GM19467 (cell line): ENCODE measurements around the gene GRIK2.

Experiments
- ATAC-seq: cut with Tn5 transposase; IDR thresholded peaks from one replicate; pipeline ENCODE4 v1.9.1; 2021; ENCODE audit warnings: mild to moderate bottlenecking, moderate library complexity; ENCODE audit not compliant: unreplicated experiment

GRIK2 gene

GRCh38 chr6:101703311-101703710 lies 309.8 kb downstream of the GRIK2 start:
- ATAC-seq = no peak

- ATAC-seq = no peak
Measured at GRCh38 chr6:101705866-101706265, 312.4 kb downstream of the GRIK2 start.

- no peak for ATAC-seq
Measured at GRCh38 chr6:101706576-101706975, 313.1 kb downstream of the GRIK2 start.

DNA sequence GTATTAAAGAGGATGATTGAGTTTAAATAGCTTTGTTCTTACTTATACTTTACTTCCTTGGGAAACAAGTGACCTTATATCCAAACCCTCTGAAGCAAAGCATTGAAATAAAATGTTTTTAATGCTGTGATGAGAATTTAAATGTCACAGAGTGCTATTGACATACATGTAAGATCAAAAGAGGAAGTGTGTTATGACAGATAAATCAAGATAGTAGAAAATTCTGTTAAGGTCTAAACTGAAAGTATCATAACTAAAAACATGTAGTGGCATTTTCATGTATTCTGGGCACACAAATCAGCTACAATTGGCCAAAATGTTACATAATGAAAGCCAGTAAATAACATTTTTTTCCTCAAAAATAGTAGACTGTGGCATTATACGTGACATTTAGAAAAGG lies 318.0 kb downstream of the GRIK2 start:
- no peak for ATAC-seq

- no peak for ATAC-seq
Measured at GRCh38 chr6:101716387-101716786, 322.9 kb downstream of the GRIK2 start.

DNA sequence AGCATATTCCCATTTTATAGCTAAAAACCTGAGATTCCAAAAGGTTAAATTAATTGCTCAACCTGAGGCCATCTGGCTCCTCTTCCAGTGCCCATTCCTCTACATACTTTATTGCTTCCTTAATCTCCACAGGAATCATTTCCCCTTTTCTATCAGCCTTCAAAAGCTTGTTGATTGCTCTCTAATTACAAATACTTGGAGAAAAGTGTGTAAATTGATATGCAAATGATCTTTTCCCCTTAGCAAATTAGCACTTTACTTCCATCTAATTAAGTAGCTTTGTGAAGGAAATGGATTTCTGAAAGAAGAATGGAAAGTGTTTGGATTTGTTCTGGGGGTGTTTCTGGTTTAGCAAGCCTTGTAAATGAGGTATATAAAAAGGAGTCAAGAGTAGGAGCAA lies 323.3 kb downstream of the GRIK2 start:
- ATAC-seq = no peak

GRCh38 chr6:101719521-101719920 lies 326.0 kb downstream of the GRIK2 start:
- ATAC-seq = no peak

GRCh38 chr6:101722471-101722870 lies 329.0 kb downstream of the GRIK2 start:
- no peak for ATAC-seq

DNA sequence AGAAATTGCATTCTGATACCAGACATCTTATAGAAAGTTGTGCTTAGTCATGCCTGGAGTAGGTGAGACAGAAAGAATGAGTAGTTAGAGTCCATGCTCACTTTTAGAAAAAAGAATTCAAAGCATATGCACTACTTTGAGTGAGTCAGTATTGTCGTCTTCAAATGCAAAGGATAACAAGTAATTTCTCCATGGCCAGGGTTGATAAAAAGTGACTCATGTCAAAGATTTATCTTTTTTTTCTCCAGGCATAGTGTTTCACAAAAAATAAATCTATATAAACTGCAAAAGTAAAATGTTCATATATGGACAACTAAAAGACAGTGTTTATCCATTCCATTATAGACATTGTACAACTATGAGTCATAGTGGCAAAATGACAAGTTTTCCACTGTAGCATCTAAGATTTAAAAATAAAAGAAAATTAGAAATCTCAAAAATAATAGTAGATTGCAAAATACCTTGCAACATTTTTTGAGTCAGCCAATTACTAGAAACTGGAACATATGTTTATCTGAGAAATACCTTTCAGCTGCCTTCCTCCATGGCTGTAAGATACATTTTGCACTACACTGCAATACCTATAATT lies 329.6 kb downstream of the GRIK2 start:
- ATAC-seq = no peak

DNA sequence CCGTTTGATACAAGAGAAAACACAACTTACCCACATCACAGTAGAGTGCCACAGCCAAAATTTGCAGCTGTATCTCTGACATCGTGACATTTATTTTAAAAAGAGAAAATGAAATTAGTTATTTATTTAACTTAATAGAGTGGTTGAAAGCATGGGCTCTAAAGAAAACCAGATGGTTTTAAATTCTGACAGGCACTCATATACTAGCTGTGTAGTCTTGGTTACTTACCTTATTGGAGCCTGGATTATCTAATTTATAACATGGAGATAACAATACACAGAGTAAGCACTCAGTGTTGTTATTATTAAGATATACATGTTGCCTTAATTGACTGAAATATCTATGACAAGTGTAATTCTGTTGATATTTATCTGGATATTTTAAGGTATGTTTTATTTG lies 334.9 kb downstream of the GRIK2 start:
- no peak for ATAC-seq

GRCh38 chr6:101728956-101729355 lies 335.4 kb downstream of the GRIK2 start:
- no peak for ATAC-seq

DNA sequence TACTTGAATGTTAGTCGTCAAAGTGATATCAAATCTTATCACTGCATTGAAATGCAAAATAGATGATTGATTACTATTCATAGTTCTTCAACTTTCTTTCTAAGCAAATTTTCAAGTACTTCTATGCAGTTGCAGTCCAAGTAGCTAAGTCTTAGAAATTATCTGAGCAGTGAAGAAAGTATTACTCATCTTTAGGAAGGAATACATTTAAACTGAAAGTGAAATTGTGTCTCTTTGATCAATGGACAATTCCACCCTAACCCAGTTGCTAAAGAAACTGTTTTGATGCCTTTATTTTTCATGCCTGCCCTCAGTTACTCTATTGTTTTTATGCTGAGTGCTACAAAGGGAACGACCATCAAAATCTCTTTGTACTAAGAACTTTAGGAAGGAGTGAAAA lies 337.4 kb downstream of the GRIK2 start:
- ATAC-seq = no peak

- ATAC-seq = no peak
Measured at GRCh38 chr6:101733899-101734298, 340.4 kb downstream of the GRIK2 start.

DNA sequence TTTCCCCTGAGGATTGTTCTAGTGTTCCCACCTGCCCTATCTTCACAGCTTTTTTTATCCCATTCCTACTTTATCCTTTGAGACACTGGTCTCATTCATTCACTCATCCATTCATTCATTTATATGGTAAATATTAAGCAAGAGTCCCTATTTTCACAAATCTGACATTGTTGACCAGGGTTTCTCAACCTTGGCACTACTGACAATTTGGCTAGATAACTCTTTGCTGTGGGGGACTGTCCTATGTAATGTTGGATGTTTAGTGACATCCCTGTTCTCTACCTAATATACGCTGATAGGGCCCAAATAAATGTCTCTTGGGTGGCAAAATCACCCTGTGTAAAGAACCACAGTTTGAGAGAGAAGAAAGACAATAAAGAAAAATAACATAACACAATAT lies 345.0 kb downstream of the GRIK2 start:
- ATAC-seq = no peak

DNA sequence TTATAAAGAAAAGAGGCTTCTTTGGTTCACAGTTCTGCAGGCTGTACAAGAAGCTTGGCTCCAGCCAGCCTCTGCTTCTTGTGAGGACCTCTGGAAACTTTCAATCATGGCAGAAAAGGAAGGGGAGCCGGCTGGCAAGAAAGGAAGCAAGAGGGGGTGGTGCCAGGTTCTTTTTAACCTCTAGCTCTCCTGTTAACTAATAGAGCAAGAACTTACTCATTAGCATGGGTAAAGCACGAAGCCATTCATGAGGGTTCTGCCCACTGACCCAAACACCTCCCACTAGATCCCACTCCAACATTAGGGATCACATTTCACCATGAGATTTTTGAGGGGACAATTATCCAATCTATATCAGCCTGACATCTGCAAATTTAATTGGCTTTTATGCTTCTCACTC lies 347.1 kb downstream of the GRIK2 start:
- no peak for ATAC-seq

DNA sequence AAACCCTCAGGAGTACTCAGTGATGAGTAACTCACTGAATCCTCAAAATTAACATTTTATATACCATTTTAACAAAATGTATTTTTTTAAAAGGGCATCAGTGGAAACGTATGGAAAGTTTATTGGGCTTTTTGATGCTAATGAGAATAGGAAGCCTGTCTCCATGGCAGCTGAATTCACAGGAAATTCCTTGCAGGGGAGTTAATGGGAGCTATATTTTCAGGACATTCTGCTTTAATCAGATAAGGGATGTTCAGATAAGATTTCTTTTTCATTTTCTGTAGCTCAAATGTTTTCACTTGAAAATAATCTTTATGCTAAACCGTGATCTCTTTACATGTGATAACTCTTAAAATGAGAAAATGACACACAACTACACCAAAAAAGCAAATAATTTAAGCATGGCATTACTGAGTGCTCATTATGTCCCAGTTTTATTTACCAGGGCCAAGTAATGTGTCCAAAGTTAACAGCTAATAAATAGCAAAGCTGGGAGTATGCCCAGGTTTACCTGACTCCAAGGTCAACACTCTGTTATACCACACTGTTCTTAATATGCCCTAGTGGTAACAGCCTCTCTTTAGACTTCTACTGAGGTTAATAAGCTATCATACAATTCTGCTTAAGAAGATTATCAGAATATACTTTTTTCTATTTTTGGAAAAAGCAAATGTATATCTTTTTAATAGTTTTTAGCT lies 348.1 kb downstream of the GRIK2 start:
- ATAC-seq = no peak

DNA sequence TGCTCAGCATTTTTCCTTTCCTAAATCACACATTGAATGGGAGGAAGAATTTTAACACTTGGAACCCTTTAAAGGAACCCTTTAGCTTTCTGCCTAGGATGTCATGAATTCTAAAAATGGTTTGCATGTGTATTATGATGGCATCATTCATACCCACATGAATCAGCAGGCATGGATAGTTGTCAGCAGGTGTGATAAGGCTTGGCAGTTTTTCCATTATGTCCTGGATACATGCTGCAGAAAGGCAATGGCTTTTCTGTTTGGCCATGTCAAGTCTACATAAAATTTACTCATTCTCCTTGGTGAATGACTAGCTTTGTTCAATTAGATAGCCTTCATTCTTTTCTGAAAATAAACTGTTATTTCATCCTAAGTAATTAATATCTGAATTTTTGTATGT lies 353.7 kb downstream of the GRIK2 start:
- no peak for ATAC-seq

- no peak for ATAC-seq
Measured at GRCh38 chr6:101747716-101748115, 354.2 kb downstream of the GRIK2 start.

GRCh38 chr6:101755931-101756330 lies 362.4 kb downstream of the GRIK2 start:
- no peak for ATAC-seq

DNA sequence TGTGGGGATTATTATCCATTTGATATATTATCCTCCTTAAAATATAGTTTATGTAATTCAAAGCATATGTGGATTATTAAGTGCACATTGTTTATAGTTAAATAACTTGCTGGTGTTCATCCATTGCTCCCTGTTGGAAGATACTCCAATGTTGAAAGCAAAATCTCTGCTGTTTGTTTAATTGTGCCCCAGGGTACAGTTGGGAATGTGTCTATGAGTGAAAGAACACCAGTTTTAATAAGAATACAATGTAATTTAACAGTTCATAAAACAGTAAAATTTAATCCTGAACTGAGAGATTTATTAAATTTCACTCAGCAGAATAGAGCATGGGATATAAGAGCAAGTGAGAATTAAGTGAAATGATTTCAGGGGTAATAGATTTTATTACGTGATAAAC lies 364.9 kb downstream of the GRIK2 start:
- no peak for ATAC-seq

- no peak for ATAC-seq
Measured at GRCh38 chr6:101760843-101761621, 367.5 kb downstream of the GRIK2 start.

GRCh38 chr6:101762851-101763250 lies 369.3 kb downstream of the GRIK2 start:
- no peak for ATAC-seq
